OCI-LY7 (cell line): ENCODE data around the gene TBC1D8.

Source experiments
- EZH2phosphoT487 ChIP-seq: fragments of 200-600 bp; sonication (generic); IDR thresholded peaks from 2 replicates; pipeline ENCODE4 v1.6.1; 2018; ENCODE audit warnings: low read depth, borderline replicate concordance, mild to moderate bottlenecking, mixed run types, antibody characterized with exemption, low read length, moderate library complexity, mixed read lengths
- TF ChIP-seq, protein P1 (sequence below): fragments of 200-600 bp; sonication (generic); conservative IDR thresholded peaks from 2 replicates; pipeline ENCODE4 v1.5.1; 2014; ENCODE audit warnings: mild to moderate bottlenecking, antibody characterized with exemption, low read length, moderate library complexity, mixed read lengths

DNA sequence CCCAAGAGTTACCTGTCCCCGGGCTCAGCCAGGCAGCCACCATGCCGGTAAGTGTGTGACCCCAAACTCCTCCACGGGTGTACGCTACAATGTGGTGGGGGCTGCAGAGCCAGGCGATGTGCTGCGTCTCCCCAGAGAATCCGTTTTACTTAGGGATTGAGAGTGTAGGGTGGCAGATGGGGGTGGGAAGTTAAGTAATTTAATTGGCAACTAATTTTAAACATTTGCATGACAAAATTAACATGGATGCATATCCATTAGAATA lies 175.7 kb downstream of the TBC1D8 start:
- no peak for TF ChIP-seq EZH2phosphoT487
- TF ChIP-seq, protein P1, sequence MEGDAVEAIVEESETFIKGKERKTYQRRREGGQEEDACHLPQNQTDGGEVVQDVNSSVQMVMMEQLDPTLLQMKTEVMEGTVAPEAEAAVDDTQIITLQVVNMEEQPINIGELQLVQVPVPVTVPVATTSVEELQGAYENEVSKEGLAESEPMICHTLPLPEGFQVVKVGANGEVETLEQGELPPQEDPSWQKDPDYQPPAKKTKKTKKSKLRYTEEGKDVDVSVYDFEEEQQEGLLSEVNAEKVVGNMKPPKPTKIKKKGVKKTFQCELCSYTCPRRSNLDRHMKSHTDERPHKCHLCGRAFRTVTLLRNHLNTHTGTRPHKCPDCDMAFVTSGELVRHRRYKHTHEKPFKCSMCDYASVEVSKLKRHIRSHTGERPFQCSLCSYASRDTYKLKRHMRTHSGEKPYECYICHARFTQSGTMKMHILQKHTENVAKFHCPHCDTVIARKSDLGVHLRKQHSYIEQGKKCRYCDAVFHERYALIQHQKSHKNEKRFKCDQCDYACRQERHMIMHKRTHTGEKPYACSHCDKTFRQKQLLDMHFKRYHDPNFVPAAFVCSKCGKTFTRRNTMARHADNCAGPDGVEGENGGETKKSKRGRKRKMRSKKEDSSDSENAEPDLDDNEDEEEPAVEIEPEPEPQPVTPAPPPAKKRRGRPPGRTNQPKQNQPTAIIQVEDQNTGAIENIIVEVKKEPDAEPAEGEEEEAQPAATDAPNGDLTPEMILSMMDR, result no peak
